SKM-1 (cell line): Measurements from ENCODE around the gene SFXN1.

Experiments used
- DNase-seq: peaks from one replicate; lab custom pipeline; 2025; ENCODE audit not compliant: unreplicated experiment; lab: John Stamatoyannopoulos, UW

SFXN1 gene

GRCh38 chr5:175465282-175465681 lies 13.1 kb upstream of the SFXN1 start:
- no peak for DNase-seq

- no peak for DNase-seq
Measured at GRCh38 chr5:175466700-175467318, 11.6 kb upstream of the SFXN1 start.

- no peak for DNase-seq
Measured at GRCh38 chr5:175467983-175468690, 10.2 kb upstream of the SFXN1 start.

- no peak for DNase-seq
Measured at GRCh38 chr5:175468892-175469291, 9.5 kb upstream of the SFXN1 start.

- no peak for DNase-seq
Measured at GRCh38 chr5:175469916-175470315, 8.4 kb upstream of the SFXN1 start.

GRCh38 chr5:175470781-175471180 lies 7.6 kb upstream of the SFXN1 start:
- no peak for DNase-seq

- no peak for DNase-seq
Measured at GRCh38 chr5:175471196-175471595, 7.2 kb upstream of the SFXN1 start.

GRCh38 chr5:175471628-175472027 lies 6.7 kb upstream of the SFXN1 start:
- no peak for DNase-seq

- DNase-seq, result no peak
Measured at GRCh38 chr5:175472378-175472777, 6.0 kb upstream of the SFXN1 start.

GRCh38 chr5:175475248-175475647 lies 3.1 kb upstream of the SFXN1 start:
- no peak for DNase-seq

- DNase-seq, result no peak
Measured at GRCh38 chr5:175477440-175477839, 920 bp upstream of the SFXN1 start.

- DNase-seq, result no peak
Measured at GRCh38 chr5:175478008-175478383, 364 bp upstream of the SFXN1 start.

- peak; percentile 12 for DNase-seq
Measured at GRCh38 chr5:175479125-175479881, 943 bp downstream of the SFXN1 start.

- DNase-seq, result no peak
Measured at GRCh38 chr5:175483337-175483736, 5.0 kb downstream of the SFXN1 start.

- no peak for DNase-seq
Measured at GRCh38 chr5:175484322-175484721, 6.0 kb downstream of the SFXN1 start.

- no peak for DNase-seq
Measured at GRCh38 chr5:175484829-175485228, 6.5 kb downstream of the SFXN1 start.

GRCh38 chr5:175485631-175486030 lies 7.3 kb downstream of the SFXN1 start:
- no peak for DNase-seq

GRCh38 chr5:175487514-175488222 lies 9.3 kb downstream of the SFXN1 start:
- no peak for DNase-seq

- DNase-seq, result no peak
Measured at GRCh38 chr5:175489693-175490443, 11.5 kb downstream of the SFXN1 start.

GRCh38 chr5:175491223-175491622 lies 12.9 kb downstream of the SFXN1 start:
- no peak for DNase-seq

GRCh38 chr5:175493260-175493659 lies 14.9 kb downstream of the SFXN1 start:
- no peak for DNase-seq
